ENCODE results near the gene BRD9.

BRD9 gene

GRCh38 chr5:852431-853401 is 39.9 kb downstream of the BRD9 start:
- TF ChIP-seq FOXA1 (IDR thresholded peaks at IDR 0.05) (no peak), PKNOX1 (IDR thresholded peaks at IDR 0.05) (no peak), TARDBP (IDR thresholded peaks at IDR 0.05) (no peak), CTBP1 (IDR thresholded peaks at IDR 0.05; ENCODE audit: borderline replicate concordance) (no peak), ELF4 (IDR thresholded peaks at IDR 0.05) (no peak)
- CTCF ChIA-PET: no interaction called here
- POLR2A ChIA-PET: interaction anchor here (0.7 kb wide), 1 partner anchor 416 kb away, joined by 3 read pairs; no protein-coding TSS in a partner anchor
- no peak for DNase-seq (ENCODE audit: extremely low spot score)

- CTCF ChIA-PET: no interaction called here
- TF ChIP-seq FOXM1 (IDR thresholded peaks at IDR 0.05; ENCODE audit: borderline replicate concordance) (no peak), ELF4 (IDR thresholded peaks at IDR 0.05) (no peak), FOXK2 (IDR thresholded peaks at IDR 0.05) (no peak), SUZ12 (IDR thresholded peaks at IDR 0.05) (no peak), PKNOX1 (IDR thresholded peaks at IDR 0.05) (no peak), NFRKB (IDR thresholded peaks at IDR 0.05) (no peak), BHLHE40 (IDR thresholded peaks at IDR 0.05; ENCODE audit: borderline replicate concordance) (no peak), FOXA1 (IDR thresholded peaks at IDR 0.05) (no peak), ARNT (IDR thresholded peaks at IDR 0.05) (no peak), LEF1 (IDR thresholded peaks at IDR 0.05; ENCODE audit: borderline replicate concordance) (no peak), SP1 (IDR thresholded peaks at IDR 0.05) (no peak), CTBP1 (IDR thresholded peaks at IDR 0.05; ENCODE audit: borderline replicate concordance) (no peak), ZNF384 (IDR thresholded peaks at IDR 0.05) (no peak), L3MBTL2 (conservative IDR thresholded peaks at IDR 0.05) (no peak), TARDBP (IDR thresholded peaks at IDR 0.05) (no peak), HDGF (IDR thresholded peaks at IDR 0.05; ENCODE audit: borderline replicate concordance) (no peak)
- DNase-seq (ENCODE audit: extremely low spot score): no peak
- POLR2A ChIA-PET: interaction anchor here (0.7 kb wide), 1 partner anchor 415 kb away, joined by 3 read pairs; no protein-coding TSS in a partner anchor
These were observed 40.6 kb downstream of the BRD9 start for GRCh38 chr5:852018-852417.

GRCh38 chr5:851553-851952 is 41.0 kb downstream of the BRD9 start:
- no peak for DNase-seq (ENCODE audit: extremely low spot score)
- TF ChIP-seq LEF1 (IDR thresholded peaks at IDR 0.05; ENCODE audit: borderline replicate concordance) (no peak), SP1 (IDR thresholded peaks at IDR 0.05) (no peak), ARNT (IDR thresholded peaks at IDR 0.05) (no peak), NFRKB (IDR thresholded peaks at IDR 0.05) (no peak), ELF4 (IDR thresholded peaks at IDR 0.05) (no peak), FOXM1 (IDR thresholded peaks at IDR 0.05; ENCODE audit: borderline replicate concordance) (no peak), PKNOX1 (IDR thresholded peaks at IDR 0.05) (no peak), BHLHE40 (IDR thresholded peaks at IDR 0.05; ENCODE audit: borderline replicate concordance) (no peak), CTBP1 (IDR thresholded peaks at IDR 0.05; ENCODE audit: borderline replicate concordance) (no peak), FOXA1 (IDR thresholded peaks at IDR 0.05) (no peak), TARDBP (IDR thresholded peaks at IDR 0.05) (no peak), HDGF (IDR thresholded peaks at IDR 0.05; ENCODE audit: borderline replicate concordance) (no peak), SUZ12 (IDR thresholded peaks at IDR 0.05) (no peak), FOXK2 (IDR thresholded peaks at IDR 0.05) (no peak), ZNF384 (IDR thresholded peaks at IDR 0.05) (no peak), L3MBTL2 (conservative IDR thresholded peaks at IDR 0.05) (no peak)
- POLR2A ChIA-PET: no interaction called here
- CTCF ChIA-PET: no interaction called here

GRCh38 chr5:851076-851475 is 41.5 kb downstream of the BRD9 start:
- TF ChIP-seq TARDBP (IDR thresholded peaks at IDR 0.05): no peak
- no peak for TF ChIP-seq SP1 (IDR thresholded peaks at IDR 0.05)
- no peak for TF ChIP-seq NFRKB (IDR thresholded peaks at IDR 0.05)
- no peak for TF ChIP-seq ELF4 (IDR thresholded peaks at IDR 0.05)
- no peak for TF ChIP-seq CTBP1 (IDR thresholded peaks at IDR 0.05; ENCODE audit: borderline replicate concordance)
- TF ChIP-seq SUZ12 (IDR thresholded peaks at IDR 0.05): no peak
- no peak for DNase-seq (ENCODE audit: extremely low spot score)
- CTCF ChIA-PET: no interaction called here
- POLR2A ChIA-PET: no interaction called here

GRCh38 chr5:850511-851006 is 42.0 kb downstream of the BRD9 start, which contains the start of gene ZDHHC11:
TSS of gene ZDHHC11 (minus strand) at chr5:850986. CDS start at chr5:850602, 384 bp downstream.
- TF ChIP-seq BHLHE40 (IDR thresholded peaks at IDR 0.05; ENCODE audit: borderline replicate concordance) (no peak), HDGF (IDR thresholded peaks at IDR 0.05; ENCODE audit: borderline replicate concordance) (no peak), FOXK2 (IDR thresholded peaks at IDR 0.05) (no peak), SP1 (IDR thresholded peaks at IDR 0.05) (no peak), ZNF384 (IDR thresholded peaks at IDR 0.05) (no peak), TARDBP (IDR thresholded peaks at IDR 0.05) (no peak), LEF1 (IDR thresholded peaks at IDR 0.05; ENCODE audit: borderline replicate concordance) (no peak), ELF4 (IDR thresholded peaks at IDR 0.05) (no peak), NFRKB (IDR thresholded peaks at IDR 0.05) (no peak), SUZ12 (IDR thresholded peaks at IDR 0.05) (no peak)
- CTCF ChIA-PET: no interaction called here
- POLR2A ChIA-PET: no interaction called here
- DNase-seq (ENCODE audit: extremely low spot score): no peak

Data from HEK293T (cell line).